Stimulated activated CD8-positive, alpha-beta memory T cell treated with anti-CD3 and anti-CD28 coated beads, Interleukin-12 subunit alpha, Interleukin-12 subunit beta, amount 100 ng/mL, for 4 hours (primary cell): ENCODE measurements around the gene TSPAN8.
"Not testable (repeated sequence)": the region's sequence is repeated elsewhere in the genome, so short reads cannot be mapped to it uniquely, and the experiment has no call there.

Experiments used
- DNase-seq: peaks from one replicate; pipeline ENCODE4 v3.0.0-alpha.2; 2020; ENCODE audit warnings: low read depth

TSPAN8 gene

DNA sequence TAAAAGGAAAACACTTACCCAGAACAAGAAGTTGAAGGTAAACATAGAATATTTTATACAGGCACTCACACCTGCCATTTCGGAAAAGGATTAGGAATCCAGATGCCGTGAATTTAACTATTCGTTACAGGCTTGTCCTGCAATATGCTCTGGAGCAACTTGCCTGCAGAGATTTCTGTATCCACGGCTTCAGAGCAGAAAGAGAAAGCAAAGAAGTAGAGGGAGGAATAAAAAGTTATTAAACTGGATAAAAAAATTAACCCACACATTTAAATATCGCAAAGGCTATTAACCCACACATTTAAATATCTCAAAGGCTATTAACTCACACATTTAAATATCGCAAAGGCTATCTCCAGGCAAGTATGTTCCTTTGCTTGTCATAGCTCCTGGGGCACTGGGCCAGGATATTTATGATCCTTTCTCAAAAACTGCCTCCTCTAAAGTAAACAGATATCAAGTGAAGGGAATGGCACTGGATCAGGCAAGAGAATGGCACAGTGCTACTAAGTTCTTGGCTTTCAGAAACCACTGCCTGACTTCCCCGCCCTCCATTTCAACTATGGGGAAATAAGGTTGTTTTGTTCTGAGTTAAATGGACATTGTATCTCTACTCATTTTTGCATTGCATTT is at the start of gene TSPAN8:
Gene TSPAN8, minus strand, starts transcription at position 399 of the 633 bp plus-strand sequence. Its CDS starts 321 bp downstream, at position 78.
- no peak for DNase-seq

DNA sequence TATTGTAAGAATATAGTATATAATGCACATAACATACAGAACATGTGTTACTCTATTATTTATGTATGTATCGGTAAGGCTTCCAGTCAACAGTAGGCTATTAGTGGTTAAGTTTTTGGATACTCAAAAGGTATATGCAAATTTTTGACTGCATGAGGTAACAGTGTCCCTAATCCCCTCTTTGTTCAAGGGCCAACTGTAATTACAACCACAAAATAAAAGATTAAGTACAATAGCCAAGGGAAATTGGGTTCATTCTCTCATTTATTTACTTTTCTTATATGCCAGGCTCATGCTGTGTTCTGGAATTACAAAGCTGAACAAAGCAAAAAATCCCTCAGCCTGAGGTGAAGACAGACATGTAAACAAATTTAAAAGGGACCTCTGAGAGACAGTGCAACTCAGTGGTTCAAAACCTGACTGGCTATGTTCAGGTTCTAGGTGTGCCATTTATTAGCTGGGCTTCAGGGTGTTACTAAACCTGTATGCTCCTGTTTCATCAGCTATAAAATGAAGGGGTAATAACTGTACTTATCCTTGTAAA is 43.4 kb upstream of the TSPAN8 start:
- DNase-seq, result no peak

GRCh38 chr12:71200706-71201105 is 42.9 kb upstream of the TSPAN8 start:
- DNase-seq, result no peak

GRCh38 chr12:71197460-71197859 is 39.7 kb upstream of the TSPAN8 start:
- no peak for DNase-seq

DNA sequence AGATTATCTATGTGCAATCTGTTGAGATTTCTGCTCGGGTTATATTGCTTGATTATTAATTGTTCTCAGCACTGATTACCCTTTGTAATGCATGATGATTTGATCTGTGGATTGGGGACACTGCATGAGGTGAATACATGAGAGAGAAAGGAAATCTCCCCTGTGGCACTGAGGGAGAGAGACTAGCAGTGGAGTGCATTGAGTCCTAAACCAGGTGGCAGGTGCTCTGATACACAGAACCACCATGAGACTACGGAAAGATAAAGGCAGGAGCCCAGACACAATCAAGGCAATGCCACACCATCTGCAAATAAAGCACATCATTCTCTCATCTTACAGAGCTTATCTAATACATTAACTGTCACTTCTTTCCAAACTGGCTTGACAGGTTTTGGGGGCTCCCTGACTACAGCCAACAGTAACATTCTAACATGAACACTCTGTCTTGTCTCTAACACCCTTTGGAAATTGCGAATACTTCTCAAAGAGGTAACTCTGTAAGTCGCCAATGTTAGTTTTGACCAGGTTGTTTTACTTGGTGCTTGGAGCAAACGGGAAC is 37.6 kb upstream of the TSPAN8 start:
- DNase-seq, result no peak

DNA sequence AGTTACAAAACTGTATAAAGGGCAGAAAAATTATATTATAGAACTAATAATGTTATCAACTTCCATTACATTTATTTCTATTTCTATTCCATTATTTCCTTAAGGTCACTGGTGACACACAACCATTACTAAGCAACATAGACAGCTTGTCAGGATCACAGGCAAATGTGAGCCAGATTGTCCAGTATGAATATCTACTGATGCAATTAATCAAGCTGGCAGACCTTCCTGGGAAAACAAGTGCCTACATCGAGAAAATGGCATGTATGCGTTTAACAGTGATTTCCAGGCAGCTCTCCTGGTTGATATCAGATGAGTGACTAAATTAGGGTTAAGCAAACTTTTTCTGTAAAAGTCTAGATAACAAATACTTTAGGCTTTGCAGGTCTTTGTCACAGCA is 36.9 kb upstream of the TSPAN8 start:
- no peak for DNase-seq

- DNase-seq, result no peak
These were observed 35.2 kb upstream of the TSPAN8 start for GRCh38 chr12:71193041-71193440.

DNA sequence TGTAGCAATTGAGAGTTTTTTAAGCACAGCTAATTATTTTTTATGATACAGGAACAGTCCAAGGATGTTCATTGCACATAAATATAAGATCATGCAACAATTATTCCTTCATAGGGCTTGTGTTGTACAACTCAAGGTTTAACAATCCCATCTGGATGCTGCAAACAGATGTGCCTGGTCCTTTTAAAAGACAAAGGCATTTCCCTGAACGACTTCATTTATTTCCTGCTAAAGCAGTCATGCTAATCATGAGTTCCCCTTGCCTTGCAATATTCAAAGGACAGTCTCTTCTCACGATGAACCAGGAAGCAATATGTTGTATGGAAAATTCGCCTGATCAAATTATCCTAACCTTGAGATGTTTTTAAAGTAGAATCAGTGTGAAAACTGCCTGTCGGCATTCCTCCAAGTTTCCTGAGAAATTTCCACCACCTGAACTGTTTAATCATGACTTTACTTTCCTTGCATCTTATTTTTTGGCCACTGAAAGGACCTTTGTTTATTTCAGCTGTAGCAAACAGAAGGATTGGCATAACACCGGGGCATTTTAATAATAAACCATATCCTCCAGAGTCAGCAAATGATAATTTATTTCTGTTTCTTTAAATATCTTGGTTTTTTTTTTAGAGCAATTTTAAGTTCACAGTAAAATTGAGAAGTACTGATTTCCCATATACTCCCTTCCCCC is 33.9 kb upstream of the TSPAN8 start:
- DNase-seq, result no peak

DNA sequence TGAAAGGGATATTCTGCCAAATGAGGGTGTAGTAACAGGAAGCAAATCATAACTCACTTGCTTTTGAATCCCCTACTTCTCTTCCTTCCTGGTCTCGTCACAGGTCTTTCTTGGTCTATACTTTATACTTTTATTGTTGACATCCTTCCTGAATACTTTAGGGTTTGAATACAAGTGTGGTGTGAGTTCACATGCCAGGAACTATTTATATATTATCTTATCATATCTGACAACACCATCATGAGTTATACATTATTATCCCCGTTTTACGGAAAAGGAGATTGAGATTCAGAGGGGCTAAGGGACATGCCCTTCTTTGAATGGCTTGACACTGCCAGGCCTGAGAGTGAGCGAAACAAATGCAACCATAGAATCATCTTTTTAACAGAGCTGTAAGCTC is 33.0 kb upstream of the TSPAN8 start:
- DNase-seq, result no peak

DNA sequence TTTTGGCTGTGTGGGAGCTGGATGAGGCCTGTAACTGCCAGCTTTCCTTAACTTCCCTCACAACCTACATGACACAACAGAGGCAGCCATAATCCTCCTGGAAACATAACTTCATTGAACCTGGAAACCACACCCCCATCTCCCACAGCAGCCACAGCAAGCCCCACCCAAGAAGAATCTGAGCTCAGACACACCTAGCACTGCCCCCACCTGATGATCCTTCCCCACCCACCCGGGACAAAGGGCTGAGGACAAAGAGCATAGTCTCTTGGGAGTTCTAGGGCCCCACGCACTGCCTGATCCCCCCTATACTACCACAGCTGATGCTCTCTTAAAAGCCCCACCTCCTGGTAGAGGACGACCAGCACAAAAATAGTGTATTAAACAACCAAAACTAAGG is 29.6 kb upstream of the TSPAN8 start:
- DNase-seq, result no peak

- DNase-seq, result no peak
These were observed 28.9 kb upstream of the TSPAN8 start for GRCh38 chr12:71186571-71187288.

DNA sequence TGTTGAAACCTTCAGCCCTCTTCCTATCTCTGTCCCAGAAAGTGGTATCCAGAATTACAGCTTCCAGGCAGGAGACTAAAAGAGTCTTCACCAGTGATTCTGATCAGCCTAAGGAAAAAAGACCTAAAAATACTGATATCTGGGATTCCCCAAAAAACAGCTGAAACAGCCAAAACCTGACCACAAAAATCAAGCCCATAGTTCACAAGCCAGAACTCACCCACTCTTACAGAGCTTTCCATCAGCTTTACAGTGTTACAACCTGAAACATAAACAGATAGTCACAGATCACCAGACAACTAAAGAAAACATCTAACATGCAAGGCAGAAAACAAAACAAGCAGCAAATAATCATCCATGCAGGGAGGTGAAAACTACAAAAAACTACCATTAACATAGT is 26.0 kb upstream of the TSPAN8 start:
- no peak for DNase-seq

- no peak for DNase-seq
These were observed 25.2 kb upstream of the TSPAN8 start for GRCh38 chr12:71183018-71183417.

DNA sequence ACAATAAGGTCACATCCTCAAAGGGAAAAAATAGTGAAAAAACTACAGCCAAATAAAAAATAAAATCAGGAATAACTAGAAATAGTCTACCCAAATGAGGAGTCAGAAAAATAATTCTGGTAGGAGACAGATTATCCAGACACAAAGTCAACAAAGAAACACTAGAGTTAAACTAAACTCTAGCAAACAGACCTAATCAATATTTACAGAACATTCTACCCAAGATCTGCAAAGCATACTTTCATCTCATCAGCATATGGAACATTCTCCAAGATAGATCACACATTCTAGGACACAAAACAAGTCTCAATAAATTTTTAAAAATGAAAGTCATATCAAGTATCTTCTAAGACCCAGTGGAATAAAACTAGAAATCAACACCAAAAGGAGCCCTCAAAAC is 20.4 kb upstream of the TSPAN8 start:
- DNase-seq, result no peak

- DNase-seq, result no peak
These were observed 17.0 kb upstream of the TSPAN8 start for GRCh38 chr12:71174825-71175224.

DNA sequence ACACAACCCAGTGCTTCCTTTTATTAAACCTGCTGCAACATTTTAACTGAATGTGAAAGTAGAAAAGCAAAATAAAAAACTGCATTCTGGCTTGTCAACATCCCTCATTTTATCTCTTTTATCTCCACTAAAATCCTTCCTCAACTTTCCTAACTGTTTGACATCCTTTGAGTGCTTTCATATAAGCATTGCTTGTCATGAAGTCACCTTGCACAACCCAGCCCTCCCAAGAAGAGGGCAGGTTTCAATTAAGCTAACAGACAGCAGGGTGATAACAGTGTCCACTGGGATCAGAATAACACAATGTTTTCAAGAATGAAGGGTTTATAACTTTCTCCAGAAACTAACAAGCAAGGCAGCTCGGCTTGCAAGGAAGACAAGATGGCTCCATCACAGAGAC is 16.3 kb upstream of the TSPAN8 start:
- no peak for DNase-seq

GRCh38 chr12:71170456-71170855 is 12.7 kb upstream of the TSPAN8 start:
- no peak for DNase-seq

DNA sequence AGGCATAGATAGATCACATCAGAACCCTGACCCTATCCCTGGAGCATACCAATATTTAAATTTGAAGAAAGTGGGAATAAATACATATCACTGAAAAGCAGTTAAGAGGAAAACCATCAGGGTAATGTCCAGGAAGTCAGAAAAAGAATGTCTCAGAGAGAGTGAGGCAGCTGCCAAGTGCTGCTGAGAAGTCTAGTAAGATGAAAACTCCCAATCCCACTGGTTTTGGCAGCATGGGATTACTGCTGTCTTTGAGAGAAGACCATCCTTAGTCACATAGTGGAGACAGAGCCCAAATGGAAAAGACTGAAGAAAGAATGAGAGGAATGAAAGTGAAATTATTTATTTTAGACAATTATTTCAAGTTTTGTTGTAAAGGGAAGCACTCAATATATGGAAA is 11.5 kb upstream of the TSPAN8 start:
- no peak for DNase-seq

- DNase-seq, result no peak
These were observed 9.2 kb upstream of the TSPAN8 start for GRCh38 chr12:71166862-71167496.

DNA sequence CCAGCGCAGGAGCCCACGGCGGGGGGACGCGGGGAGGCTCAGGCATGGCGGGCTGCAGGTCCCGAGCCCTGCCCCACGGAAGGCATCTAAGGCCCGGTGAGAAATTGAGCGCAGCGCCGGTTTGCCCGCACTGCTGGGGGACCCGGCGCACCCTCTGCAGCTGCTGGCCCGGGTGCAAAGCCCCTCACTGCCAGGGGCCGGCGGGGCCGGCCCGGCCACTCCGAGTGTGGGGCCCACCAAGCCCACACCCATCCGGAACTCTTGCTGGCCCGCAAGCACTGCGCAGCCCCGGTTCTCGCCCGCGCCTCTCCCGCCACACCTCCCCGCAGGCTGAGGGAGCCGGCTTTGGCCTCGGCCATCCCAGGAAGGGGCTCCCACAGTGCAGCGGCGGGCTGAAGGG is 8.5 kb upstream of the TSPAN8 start:
- no peak for DNase-seq

DNA sequence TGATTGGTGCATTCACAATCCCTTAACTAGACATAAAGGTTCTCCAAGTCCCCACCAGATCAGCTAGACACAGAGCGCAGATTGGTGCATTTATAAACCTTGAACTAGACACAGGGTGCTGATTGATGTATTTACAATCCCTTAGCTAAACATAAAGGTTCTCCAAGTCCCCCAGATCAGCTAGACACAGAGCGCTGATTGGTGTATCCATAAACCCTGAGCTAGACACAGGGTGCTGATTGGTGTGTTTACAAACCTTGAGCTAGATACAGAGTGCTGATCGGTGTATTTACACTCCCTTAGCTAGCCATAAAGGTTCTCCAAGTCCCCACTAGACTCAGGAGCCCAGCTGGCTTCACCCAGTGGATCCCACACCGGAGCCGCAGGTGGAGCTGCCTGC is 8.0 kb upstream of the TSPAN8 start:
- DNase-seq, result not testable (repeated sequence)

DNA sequence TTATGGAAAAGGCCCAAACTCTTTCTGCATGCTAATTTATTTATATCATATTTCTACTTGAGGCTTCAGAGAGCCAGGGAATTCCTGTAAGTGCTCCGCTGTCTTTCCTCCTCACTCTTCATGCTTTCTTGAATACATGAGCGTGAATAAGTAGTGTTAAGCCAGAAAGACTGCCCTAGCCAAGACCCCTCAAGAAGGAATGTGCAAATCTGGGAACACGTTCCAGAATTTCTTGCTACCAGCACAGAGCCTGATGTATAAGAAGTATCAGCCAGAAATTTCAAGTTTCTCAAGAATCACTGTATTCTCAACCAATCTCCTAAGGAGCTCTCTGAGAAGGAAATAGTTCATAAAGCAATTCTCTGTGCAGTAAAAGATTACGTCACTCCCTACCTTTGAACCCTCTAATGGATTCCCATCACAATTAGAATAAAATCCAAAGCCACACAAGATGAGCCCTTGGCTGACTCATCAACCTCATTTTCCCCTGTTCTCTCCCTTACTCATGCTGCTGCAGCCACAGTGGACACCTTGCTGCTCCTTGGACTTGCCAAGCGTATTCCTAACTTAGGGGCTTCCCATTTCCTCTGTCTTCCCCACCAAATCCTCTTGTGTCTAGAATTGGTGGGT is 6.9 kb upstream of the TSPAN8 start:
- DNase-seq, result no peak
